Stimulated activated CD8-positive, alpha-beta memory T cell treated with anti-CD3 and anti-CD28 coated beads, Interleukin-15, amount 100 ng/mL, for 48 hours (primary cell): ENCODE measurements around the gene CRHR2.
A peak's percentile ranks its signal among the peaks of the same experiment; 100 is the strongest.

Experiments used
- DNase-seq, 2 donors: peaks; one replicate each; pipeline ENCODE4 v3.0.0-alpha.2; 2020; ENCODE audit warnings: low read depth in 2 of 2

CRHR2 gene

DNA sequence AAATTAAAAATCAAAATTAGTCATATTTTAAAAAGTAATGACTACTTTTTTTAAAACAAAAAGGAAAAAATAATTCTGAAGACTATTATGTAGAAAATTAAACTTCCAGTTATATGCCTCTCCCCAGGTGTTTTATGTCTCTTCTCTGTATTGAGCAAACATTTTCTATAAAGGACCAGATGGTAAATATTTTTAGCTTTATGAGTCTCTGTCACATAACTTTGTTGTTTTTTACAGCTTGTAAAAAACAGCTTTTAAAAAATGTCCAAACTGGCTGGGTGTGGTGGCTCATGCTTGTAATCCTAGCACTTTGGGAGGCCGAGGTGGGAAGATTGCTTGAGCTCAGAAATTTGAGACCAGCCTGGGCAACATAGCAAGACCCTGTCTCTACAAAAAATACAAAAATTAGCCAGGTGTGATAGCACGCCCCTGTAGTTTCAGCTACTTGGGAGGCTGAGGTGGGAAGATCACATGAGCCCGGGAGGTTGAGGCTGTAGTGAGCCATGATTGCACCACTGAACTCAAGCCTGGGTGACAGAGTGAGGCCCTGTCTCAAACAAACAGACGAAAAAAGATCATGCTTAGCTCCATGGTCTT is 64.1 kb downstream of the CRHR2 start:
- DNase-seq: no peak

- no peak for DNase-seq
Measured at GRCh38 chr7:30617359-30617758, 64.9 kb downstream of the CRHR2 start.

- no peak for DNase-seq
Measured at GRCh38 chr7:30616318-30616717, 65.9 kb downstream of the CRHR2 start.

GRCh38 chr7:30613366-30614325 is 68.6 kb downstream of the CRHR2 start:
- no peak for DNase-seq

- DNase-seq: peak in 1 of 2 donors; percentile 22
Measured at GRCh38 chr7:30612658-30613265, 69.5 kb downstream of the CRHR2 start.

GRCh38 chr7:30605832-30606231 is 76.4 kb downstream of the CRHR2 start:
- DNase-seq: no peak

- no peak for DNase-seq
Measured at GRCh38 chr7:30604901-30605300, 77.4 kb downstream of the CRHR2 start.
